Transverse colon (tissue), 4 donors: ENCODE data around the gene TMEM38A.

Experiments used
- CTCF ChIP-seq, 5 experiments: fragments of 200-600 bp in 3 of 5; fragments of 450-650 bp in 2 of 5; sonication (generic) in 3 of 5; IDR thresholded peaks; 1 replicate in 2 of 5; 2 replicates in 3 of 5; pipeline ENCODE4 v1.5.1; 2016 to 2017; ENCODE audit warnings: antibody characterized with exemption in 5 of 5, inconsistent platforms in 3 of 5, mild to moderate bottlenecking in 2 of 5, moderate library complexity in 1 of 5
- EP300 ChIP-seq: sonication (generic); formaldehyde crosslinking; IDR thresholded peaks from one replicate; pipeline ENCODE4 v1.6.1; 2017; ENCODE audit warnings: antibody characterized with exemption, low read depth
- POLR2A ChIP-seq: fragments of 450-650 bp; IDR thresholded peaks from one replicate; pipeline ENCODE4 v1.6.1; 2016; ENCODE audit warnings: antibody characterized with exemption, mild to moderate bottlenecking, moderate library complexity
- POLR2AphosphoS5 ChIP-seq, 3 donors: sonication (generic); formaldehyde crosslinking; IDR thresholded peaks; one replicate each; pipeline ENCODE4 v1.6.1; 2016; ENCODE audit warnings: antibody characterized with exemption in 3 of 3

- TF ChIP-seq POLR2A (no peak), CTCF (IDR thresholded peaks at IDR 0.05) (no peak), POLR2AphosphoS5 (IDR thresholded peaks at IDR 0.05) (no peak), EP300 (no peak)
These were observed 10.1 kb upstream of the TMEM38A start for GRCh38 chr19:16650821-16651220.
